GM12878 (cell line): Measurements from ENCODE around the gene UTP25. TPM values are rescaled to one million over a fixed set of nuclear protein-coding genes. Genes with fewer than 3 reads are reported as not detected.

Experiments
- ATAC-seq: fragments of 200-7000 bp; cut with Tn5 transposase; 3 replicates; pipeline ENCODE4 v1.9.1; 2020; ENCODE audit warnings: mild to moderate bottlenecking, moderate library complexity
- BruUV-seq: library from RNA; stranded (reverse); fragments of 400-500 nt; replicated peaks from 2 replicates; lab custom pipeline; 2021; lab: Mats Ljungman, UMichigan
- CTCF ChIA-PET: fragments of 300-600 bp; sonication (Branson Sonifier 250); formaldehyde crosslinking; extraction: SDS; loops from one replicate; lab custom pipeline; 2021; ENCODE audit warnings: inconsistent platforms; lab: Yijun Ruan, JAX
- POLR2A ChIA-PET: fragments of 350-600 bp; formaldehyde crosslinking; extraction: SDS; loops from one replicate; lab custom pipeline; 2021; ENCODE audit warnings: inconsistent platforms; lab: Charles Lee
- RAD21 ChIA-PET: fragments of 300-600 bp; sonication (Branson Sonifier 250); formaldehyde crosslinking; loops from one replicate; lab custom pipeline; 2023; ENCODE audit warnings: antibody characterized with exemption; ENCODE audit not compliant: unreplicated experiment; lab: Charles Lee
- SMC1A ChIA-PET: fragments of 300-600 bp; sonication (Branson Sonifier 250); formaldehyde crosslinking; loops from one replicate; lab custom pipeline; 2023; ENCODE audit not compliant: unreplicated experiment, uncharacterized antibody; lab: Charles Lee
- DNase-seq: peaks from one replicate; pipeline ENCODE4 v3.0.0-alpha.2; 2011; ENCODE audit warnings: low read depth, low spot score
- FAIRE-seq: peaks from 3 replicates; lab custom pipeline; 2011; peaks lifted over from hg19 to GRCh38; lab: Jason Lieb, UNC
- H2AFZ ChIP-seq: 2 replicates; pipeline ENCODE4 v1.6.0; 2011; ENCODE audit warnings: low read depth, low read length, control low read depth; ENCODE audit not compliant: control insufficient read depth
- H3K27ac ChIP-seq: 2 replicates; pipeline ENCODE4 v1.5.1; 2011; ENCODE audit warnings: control low read depth; ENCODE audit not compliant: control insufficient read depth, insufficient read depth
- H3K27me3 ChIP-seq, 2 experiments: replicated peaks in 1 of 2; 2 replicates each; pipeline versions ENCODE4 v1.6.0 to v1.6.1; 2011; ENCODE audit warnings: low read length in 1 of 2; ENCODE audit not compliant: control insufficient read depth in 2 of 2, insufficient read depth in 2 of 2
- H3K36me3 ChIP-seq, 2 experiments: 2 replicates each; pipeline ENCODE4 v1.5.1; 2011; ENCODE audit warnings: low read length in 1 of 2; ENCODE audit not compliant: control insufficient read depth in 2 of 2, insufficient read depth in 2 of 2
- H3K4me1 ChIP-seq: 2 replicates; pipeline ENCODE4 v1.6.1; 2011; ENCODE audit warnings: mild to moderate bottlenecking, low read length, moderate library complexity, mixed read lengths; ENCODE audit not compliant: control insufficient read depth, insufficient read depth
- H3K4me2 ChIP-seq: 2 replicates; pipeline ENCODE4 v1.6.0; 2011; ENCODE audit warnings: control low read depth; ENCODE audit not compliant: control insufficient read depth, insufficient read depth
- H3K4me3 ChIP-seq: fragments of 200-600 bp; sonication (generic); 2 replicates; pipeline ENCODE4 v1.5.1; 2016
- H3K79me2 ChIP-seq: 2 replicates; pipeline ENCODE4 v1.6.0; 2011; ENCODE audit warnings: low read length; ENCODE audit not compliant: control insufficient read depth, insufficient read depth
- H3K9ac ChIP-seq: 2 replicates; pipeline ENCODE4 v1.8.0; 2011; ENCODE audit warnings: low read length, control low read depth, mixed read lengths; ENCODE audit not compliant: control insufficient read depth, insufficient read depth
- H3K9me3 ChIP-seq: replicated peaks from 3 replicates; pipeline ENCODE4 v1.5.1; 2011; ENCODE audit warnings: mild to moderate bottlenecking, low read length; ENCODE audit not compliant: control insufficient read depth, insufficient read depth
- H4K20me1 ChIP-seq: 2 replicates; pipeline ENCODE4 v1.6.0; 2011; ENCODE audit not compliant: control insufficient read depth, insufficient read depth
- ATF3 ChIP-seq: IDR thresholded peaks from 2 replicates; pipeline ENCODE4 v1.6.1; 2011; ENCODE audit warnings: low read depth, mild to moderate bottlenecking, low read length, moderate library complexity, borderline replicate concordance; ENCODE audit errors: extremely low read depth
- BHLHE40 ChIP-seq, 2 experiments: fragments of 450-650 bp in 1 of 2; IDR thresholded peaks; 2 replicates each; pipeline ENCODE4 v1.6.1; 2011 to 2017; ENCODE audit warnings: low read depth in 2 of 2, borderline replicate concordance in 1 of 2, improper control_type of control experiment in 1 of 2, low read length in 1 of 2, mild to moderate bottlenecking in 1 of 2
- CBFB ChIP-seq: IDR thresholded peaks from 2 replicates; pipeline ENCODE4 v1.6.1; 2016; ENCODE audit warnings: antibody characterized with exemption, low read depth
- CHD4 ChIP-seq: fragments of 200-600 bp; sonication (generic); IDR thresholded peaks from 2 replicates; pipeline ENCODE4 v1.6.1; 2016; ENCODE audit warnings: mild to moderate bottlenecking
- IRF4 ChIP-seq: IDR thresholded peaks from 2 replicates; pipeline ENCODE4 v1.6.1; 2011; ENCODE audit warnings: low read depth, low read length
- NBN ChIP-seq: fragments of 450-650 bp; IDR thresholded peaks from 2 replicates; pipeline ENCODE4 v1.6.1; 2016
- PAX5 ChIP-seq: IDR thresholded peaks from 2 replicates; pipeline ENCODE4 v1.6.1; 2011; ENCODE audit warnings: low read depth, low read length, borderline replicate concordance
- PML ChIP-seq: IDR thresholded peaks from 2 replicates; pipeline ENCODE4 v1.6.1; 2012; ENCODE audit warnings: low read length, inconsistent platforms
- RBBP5 ChIP-seq: fragments of 200-600 bp; sonication (generic); conservative IDR thresholded peaks from 2 replicates; pipeline ENCODE4 v1.6.1; 2016
- YY1 ChIP-seq: IDR thresholded peaks from 2 replicates; pipeline ENCODE4 v1.6.1; 2011; ENCODE audit warnings: low read depth, mild to moderate bottlenecking, low read length
- ZNF217 ChIP-seq: fragments of 450-650 bp; IDR thresholded peaks from 2 replicates; pipeline ENCODE4 v1.6.1; 2017; ENCODE audit warnings: antibody characterized with exemption, mild to moderate bottlenecking
- WGBS: methylation state at CpG from one replicate; pipeline ENCODE4 v1.1.6; 2016; ENCODE audit warnings: low lambda C conversion rate; ENCODE audit not compliant: insufficient replicate concordance, insufficient coverage; ENCODE audit errors: missing lambda C conversion rate; 5-methylcytosine and 5-hydroxymethylcytosine counted together
- in situ Hi-C: fragments of 300-500 bp; cut with MboI; formaldehyde crosslinking; loops from 9 replicates; pipeline ENCODE4 v1.14.3; 2018; ENCODE audit warnings: mixed read lengths
- intact Hi-C: fragments of 100-400 bp; cut with micrococcal nuclease; formaldehyde crosslinking; loops from one replicate; pipeline ENCODE4 v1.14.2; 2022; ENCODE audit not compliant: unreplicated experiment
- polyA plus RNA-seq, 11 experiments: library from polyadenylated mRNA; depleted of rRNA in 4 of 11; unstranded in 6 of 11; stranded (reverse) in 5 of 11; fragments of >200 nt; fragmentation: Nextera tagmentation in 4 of 11; fragmentation: Illumina TruSeq in 1 of 11; extraction: Ambion mirVana in 4 of 11; extraction: Trizol in 1 of 11; gene quantifications; 1 replicate in 1 of 11; 2 replicates in 10 of 11; pipeline versions ENCODE4 v1.2.1 to v1.2.3, GENCODE V29; 2011 to 2016; ENCODE audit warnings: inconsistent platforms in 2 of 11, missing spikeins in 2 of 11, low read depth in 1 of 11
- total RNA-seq, 4 experiments: library from RNA; depleted of rRNA in 3 of 4; stranded (reverse); fragments of >200 nt in 3 of 4; fragmentation: Illumina TruSeq in 1 of 4; extraction: Trizol in 1 of 4; gene quantifications; 2 replicates each; pipeline versions ENCODE4 v1.2.1 to v1.2.3, GENCODE V29; 2013 to 2021

UTP25 gene
- total and polyA plus RNA-seq, 10 of the 15 experiments (the other 5 are each of a cell fraction or from before 2014, with no cell fraction given) = 3.0 to 13.3 (median 8.5) TPM

GRCh38 chr1:209810783-209811182, 17.0 kb upstream of the UTP25 start:
- DNase-seq (no peak), ATAC-seq (no peak), FAIRE-seq (no peak)
- H4K20me1 ChIP-seq = no peaks in the 10 kb centered on the region
- no TSS peak for BruUV-seq
- SMC1A ChIA-PET = interaction anchor here (1.8 to 7.0 kb wide), 2 partner anchors 13 to 24 kb away, joined by 4 to 49 read pairs; no protein-coding TSS in a partner anchor
- H3K27me3 ChIP-seq = no peaks in the 10 kb centered on the region
- no peak overlapping the region for H2AFZ ChIP-seq
- no peaks in the 10 kb centered on the region for H3K4me1 ChIP-seq
- TF ChIP-seq BHLHE40 (IDR thresholded peaks at IDR 0.05; ENCODE audit: borderline replicate concordance in 1 of 2, low read depth in 2 of 2, low read length in 1 of 2) (no peak), ATF3 (no peak), NBN (no peak), IRF4 (no peak), PML (no peak), RBBP5 (no peak), YY1 (no peak), ZNF217 (no peak), CBFB (no peak), PAX5 (no peak), CHD4 (no peak)
- intact Hi-C loops = no loop called here
- H3K9ac ChIP-seq = no peak overlapping the region
- POLR2A ChIA-PET = no interaction called here
- no peaks in the 10 kb centered on the region for H3K79me2 ChIP-seq
- CTCF ChIA-PET = interaction anchor here (0.6 to 7.7 kb wide), 7 partner anchors 12 to 231 kb away, joined by 3 to 78 read pairs (median 3); partner anchors contain the start of gene UTP25
- no peaks in the 10 kb centered on the region for H3K36me3 ChIP-seq
- RAD21 ChIA-PET = interaction anchor here (1.2 kb wide), 1 partner anchor 12 kb away, joined by 4 read pairs; no protein-coding TSS in a partner anchor
- in situ Hi-C loops = no loop called here
- no peaks in the 10 kb centered on the region for H3K9me3 ChIP-seq
- no peak overlapping the region for H3K4me2 ChIP-seq
- no peak overlapping the region for H3K27ac ChIP-seq
- no peak overlapping the region for H3K4me3 ChIP-seq
- WGBS = 55% methylated on average over 5 of the region's 5 CpGs
